DND-41 (cell line): ENCODE data around the gene MOGAT1.
A peak's percentile ranks its signal among the peaks of the same experiment; 100 is the strongest.
"Not testable (repeated sequence)": the region's sequence is repeated elsewhere in the genome, so short reads cannot be mapped to it uniquely, and the experiment has no call there.

ENCODE experiments used
- ATAC-seq: fragments of 200-7000 bp; cut with Tn5 transposase; 3 replicates; pipeline ENCODE4 v1.9.1; 2021; ENCODE audit warnings: low read depth; ENCODE audit not compliant: insufficient read depth
- DNase-seq: peaks from one replicate; pipeline ENCODE4 v3.0.0-alpha.2; 2020
- H2AFZ ChIP-seq: 2 replicates; pipeline ENCODE4 v1.6.0; 2012; ENCODE audit warnings: low read depth, low read length
- H3K27ac ChIP-seq: 2 replicates; pipeline ENCODE4 v1.5.1; 2012; ENCODE audit warnings: low read length, inconsistent platforms
- H3K27me3 ChIP-seq: fragments of 200-600 bp; sonication (generic); 2 replicates; pipeline ENCODE4 v1.6.0; 2012; ENCODE audit warnings: low read length, mild to moderate bottlenecking, inconsistent platforms; ENCODE audit not compliant: insufficient read depth, poor library complexity
- H3K36me3 ChIP-seq: 2 replicates; pipeline ENCODE4 v1.5.1; 2012; ENCODE audit warnings: low read length, inconsistent platforms; ENCODE audit not compliant: insufficient read depth
- H3K4me1 ChIP-seq: 2 replicates; pipeline ENCODE4 v1.5.1; 2012; ENCODE audit warnings: mild to moderate bottlenecking, low read length; ENCODE audit not compliant: insufficient read depth
- H3K4me2 ChIP-seq: 2 replicates; pipeline ENCODE4 v1.6.0; 2012; ENCODE audit warnings: mild to moderate bottlenecking, moderate library complexity, low read length, inconsistent platforms; ENCODE audit not compliant: insufficient read depth
- H3K4me3 ChIP-seq, 2 experiments: fragments of 200-600 bp in 1 of 2; shearing (Covaris generic) in 1 of 2; 2 replicates each; pipeline ENCODE4 v1.5.1; 2012 to 2016; ENCODE audit warnings: inconsistent platforms in 2 of 2, low read length in 2 of 2, mild to moderate bottlenecking in 2 of 2, low read depth in 1 of 2, moderate library complexity in 1 of 2
- H3K79me2 ChIP-seq: 2 replicates; pipeline ENCODE4 v1.6.0; 2012; ENCODE audit warnings: low read length, inconsistent platforms; ENCODE audit not compliant: insufficient read depth
- H3K9ac ChIP-seq: 2 replicates; pipeline ENCODE4 v1.6.0; 2012; ENCODE audit warnings: low read depth, mild to moderate bottlenecking, inconsistent platforms, low read length, moderate library complexity
- H3K9me3 ChIP-seq: 2 replicates; pipeline ENCODE4 v1.5.1; 2012; ENCODE audit warnings: low read length, moderate library complexity, mild to moderate bottlenecking, inconsistent platforms; ENCODE audit not compliant: insufficient read depth, severe bottlenecking
- H4K20me1 ChIP-seq: 2 replicates; pipeline ENCODE4 v1.6.0; 2012; ENCODE audit warnings: low read length; ENCODE audit not compliant: insufficient read depth
- CTCF ChIP-seq: IDR thresholded peaks from 2 replicates; pipeline ENCODE4 v1.5.1; 2012; ENCODE audit warnings: borderline replicate concordance, low read length, moderate library complexity, mild to moderate bottlenecking; ENCODE audit not compliant: poor library complexity, severe bottlenecking; ENCODE audit errors: extremely low read depth
- EZH2 ChIP-seq: IDR thresholded peaks from 3 replicates; pipeline ENCODE4 v1.6.1; 2012; ENCODE audit warnings: borderline replicate concordance, low read depth, mild to moderate bottlenecking, moderate library complexity, low read length, inconsistent platforms; ENCODE audit not compliant: severe bottlenecking

Gene MOGAT1

GRCh38 chr2:222754324-222754930 lies 83.0 kb downstream of the MOGAT1 start:
- H3K9me3 ChIP-seq: no peaks in the 10 kb centered on the region
- no peak overlapping the region for H3K9ac ChIP-seq
- no peaks in the 10 kb centered on the region for H3K27me3 ChIP-seq
- no peak for ATAC-seq
- no peaks in the 10 kb centered on the region for H4K20me1 ChIP-seq
- no peak overlapping the region for H2AFZ ChIP-seq
- DNase-seq: no peak
- H3K36me3 ChIP-seq: no peaks in the 10 kb centered on the region
- H3K4me1 ChIP-seq: peaks cover 34% of the 10 kb centered on the region
- TF ChIP-seq EZH2: no peak
- TF ChIP-seq CTCF: no peak
- no peak overlapping the region for H3K27ac ChIP-seq
- H3K79me2 ChIP-seq: no peaks in the 10 kb centered on the region
- no peak overlapping the region for H3K4me3 ChIP-seq
- H3K4me2 ChIP-seq: no peak overlapping the region

DNA sequence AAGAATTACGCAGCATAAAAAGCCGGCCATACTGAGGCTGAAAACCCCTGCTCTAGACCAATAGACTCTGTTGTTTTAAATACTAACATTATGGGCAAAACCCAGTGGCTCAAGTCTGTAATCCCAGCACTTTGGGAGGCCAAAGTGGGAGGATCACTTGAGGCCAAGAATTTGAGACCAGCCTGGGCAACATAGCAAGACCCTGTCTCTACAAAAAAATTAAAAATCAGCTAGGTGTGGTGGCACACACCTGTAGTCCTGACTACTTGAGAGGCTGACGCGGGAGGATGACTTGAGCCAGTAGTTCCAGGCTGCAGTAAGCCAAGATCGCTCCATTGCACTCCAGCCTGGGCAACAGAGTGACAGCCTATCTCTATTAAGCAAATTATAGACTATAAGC lies 84.1 kb downstream of the MOGAT1 start:
- not testable (repeated sequence) for H4K20me1 ChIP-seq, H3K27me3 ChIP-seq, ATAC-seq, DNase-seq, H3K4me2 ChIP-seq, H3K9ac ChIP-seq, H3K9me3 ChIP-seq, H3K79me2 ChIP-seq, H3K36me3 ChIP-seq, H2AFZ ChIP-seq, H3K27ac ChIP-seq, H3K4me3 ChIP-seq
- H3K4me1 ChIP-seq: peaks cover 32% of the 10 kb centered on the region

GRCh38 chr2:222756362-222756831 lies 84.9 kb downstream of the MOGAT1 start:
- Histone ChIP-seq H3K36me3 (no peaks in the 10 kb centered on the region), H3K9ac (no peak overlapping the region), H3K27ac (no peak overlapping the region), H2AFZ (peak overlapping the region; percentile 12; the same call in 1 of the 2 replicates), H3K79me2 (no peaks in the 10 kb centered on the region), H4K20me1 (no peaks in the 10 kb centered on the region), H3K4me1 (peaks cover 30% of the 10 kb centered on the region), H3K27me3 (no peaks in the 10 kb centered on the region), H3K4me2 (no peak overlapping the region), H3K4me3 (no peak overlapping the region), H3K9me3 (no peaks in the 10 kb centered on the region)
- DNase-seq: no peak
- no peak for ATAC-seq
- TF ChIP-seq EZH2 (no peak), CTCF (no peak)

DNA sequence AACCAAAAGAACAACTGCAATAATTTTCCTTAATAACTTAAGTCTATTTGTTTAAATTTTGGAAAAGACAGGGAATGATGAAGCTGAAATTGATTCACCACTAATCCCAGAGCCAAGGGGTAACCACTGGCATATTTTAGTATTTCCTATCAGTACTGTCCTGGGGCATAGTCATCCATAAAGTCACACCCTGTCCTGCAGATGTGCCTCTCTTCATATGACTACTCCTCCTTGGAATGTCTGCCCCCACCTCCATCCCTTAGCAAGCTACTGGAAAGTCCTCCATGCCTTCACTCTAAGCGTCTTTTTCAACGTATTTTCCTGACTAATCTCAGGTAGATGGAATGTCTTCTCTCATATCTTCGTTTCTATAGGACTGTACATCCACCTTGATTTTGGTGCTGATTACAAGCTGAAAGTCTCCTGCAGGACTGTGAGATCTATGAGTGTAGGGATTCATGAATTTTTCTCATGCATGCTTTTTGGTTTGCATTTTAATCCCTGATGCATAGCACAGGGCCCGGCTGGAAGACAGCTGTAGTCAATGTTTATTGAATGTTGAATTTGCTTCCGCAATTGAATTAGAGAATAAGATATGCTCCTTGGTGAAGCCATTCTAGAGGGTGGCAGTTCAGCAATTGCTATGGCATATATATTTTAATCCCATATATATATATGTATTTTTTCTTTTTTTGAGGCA lies 85.6 kb downstream of the MOGAT1 start:
- H3K9me3 ChIP-seq: no peaks in the 10 kb centered on the region
- no peak overlapping the region for H3K4me3 ChIP-seq
- H3K4me1 ChIP-seq: peaks cover 23% of the 10 kb centered on the region
- TF ChIP-seq EZH2 (no peak), CTCF (no peak)
- H2AFZ ChIP-seq: no peak overlapping the region
- H3K79me2 ChIP-seq: no peaks in the 10 kb centered on the region
- H3K9ac ChIP-seq: no peak overlapping the region
- ATAC-seq (no peak), DNase-seq (no peak)
- H3K27me3 ChIP-seq: no peaks in the 10 kb centered on the region
- H3K36me3 ChIP-seq: no peaks in the 10 kb centered on the region
- no peak overlapping the region for H3K4me2 ChIP-seq
- H3K27ac ChIP-seq: no peak overlapping the region
- H4K20me1 ChIP-seq: no peaks in the 10 kb centered on the region
